Right lobe of liver (tissue), 6 donors: Measurements from ENCODE around the gene DYNC2I2. TPM values are rescaled to one million over a fixed set of nuclear protein-coding genes. Genes with fewer than 3 reads are reported as not detected.

Source experiments
- ATAC-seq, 4 donors: fragments of 200-7000 bp; cut with Tn5 transposase; one replicate each; pipeline ENCODE4 v1.9.1; 2020; ENCODE audit warnings: mild to moderate bottlenecking in 4 of 4, moderate library complexity in 4 of 4
- DNase-seq, 3 donors: peaks; one replicate each; pipeline ENCODE4 v3.0.0-alpha.2; 2020
- H3K27ac ChIP-seq, 3 donors: fragments of 200-600 bp; one replicate each; pipeline ENCODE4 v1.8.0; 2022
- H3K27me3 ChIP-seq, 2 donors: fragments of 200-600 bp; one replicate each; pipeline ENCODE4 v1.8.0; 2022
- H3K36me3 ChIP-seq, 4 donors: fragments of 200-600 bp; sonication (generic) in 1 of 4; one replicate each; pipeline versions ENCODE4 v1.5.1 to v1.8.0; 2017 to 2022; ENCODE audit warnings: control low read depth in 1 of 4
- H3K4me1 ChIP-seq, 4 donors: fragments of 200-600 bp; sonication (generic) in 1 of 4; one replicate each; pipeline versions ENCODE4 v1.5.1 to v1.8.0; 2017 to 2022; ENCODE audit warnings: control low read depth in 1 of 4
- H3K4me3 ChIP-seq, 3 donors: fragments of 200-600 bp; one replicate each; pipeline ENCODE4 v1.8.0; 2022
- H3K9me3 ChIP-seq, 4 donors: fragments of 200-600 bp; sonication (generic) in 1 of 4; one replicate each; pipeline versions ENCODE4 v1.5.1 to v1.8.0; 2017 to 2022; ENCODE audit warnings: control low read depth in 1 of 4
- POLR2A ChIP-seq: fragments of 450-650 bp; IDR thresholded peaks from one replicate; pipeline ENCODE4 v1.6.1; 2017; ENCODE audit warnings: antibody characterized with exemption, mild to moderate bottlenecking
- WGBS: methylation state at CpG from one replicate; pipeline ENCODE4 v1.1.6; 2018; ENCODE audit warnings: low coverage, low lambda C conversion rate; ENCODE audit not compliant: insufficient coverage; ENCODE audit errors: missing lambda C conversion rate; 5-methylcytosine and 5-hydroxymethylcytosine counted together
- intact Hi-C, 2 donors: fragments of 100-400 bp; cut with DNase I; formaldehyde crosslinking; loops; one replicate each; pipeline versions ENCODE4 v1.11.2 to v1.14.1; 2022
- total RNA-seq, 6 experiments: library from RNA; depleted of rRNA in 2 of 6; stranded (reverse); fragments of >200 nt in 2 of 6; fragmentation: NEBNext Ultra II Directional in 3 of 6; extraction: Animal tissue kit (Norgen Biotek cat#: 25700) in 3 of 6; gene quantifications; one replicate each; pipeline versions ENCODE4 v1.1.0 to v1.2.4, GENCODE V29; 2016 to 2023
- TF ChIP-seq, protein P1 (sequence below), 4 donors: fragments of 200-600 bp in 3 of 4; fragments of 450-650 bp in 1 of 4; IDR thresholded peaks; one replicate each; pipeline versions ENCODE4 v1.5.1 to v1.8.0; 2016 to 2022; ENCODE audit warnings: antibody characterized with exemption in 4 of 4, mild to moderate bottlenecking in 2 of 4
- donor health status: DM: no; HTN: yes; CAD: no.
- donor health status: DM: no; HTN: no; CAD: no.
- donor health status: DM: no; HTN: no; CAD: no.
- donor health status: DM: no; HTN: yes; CAD: no.
- donor health status: DM: no; HTN: yes; CAD: no.

DYNC2I2 gene
- total RNA-seq, 6 experiments from 2014 or later: 11.8 to 23.9 (median 18.8) TPM

DNA sequence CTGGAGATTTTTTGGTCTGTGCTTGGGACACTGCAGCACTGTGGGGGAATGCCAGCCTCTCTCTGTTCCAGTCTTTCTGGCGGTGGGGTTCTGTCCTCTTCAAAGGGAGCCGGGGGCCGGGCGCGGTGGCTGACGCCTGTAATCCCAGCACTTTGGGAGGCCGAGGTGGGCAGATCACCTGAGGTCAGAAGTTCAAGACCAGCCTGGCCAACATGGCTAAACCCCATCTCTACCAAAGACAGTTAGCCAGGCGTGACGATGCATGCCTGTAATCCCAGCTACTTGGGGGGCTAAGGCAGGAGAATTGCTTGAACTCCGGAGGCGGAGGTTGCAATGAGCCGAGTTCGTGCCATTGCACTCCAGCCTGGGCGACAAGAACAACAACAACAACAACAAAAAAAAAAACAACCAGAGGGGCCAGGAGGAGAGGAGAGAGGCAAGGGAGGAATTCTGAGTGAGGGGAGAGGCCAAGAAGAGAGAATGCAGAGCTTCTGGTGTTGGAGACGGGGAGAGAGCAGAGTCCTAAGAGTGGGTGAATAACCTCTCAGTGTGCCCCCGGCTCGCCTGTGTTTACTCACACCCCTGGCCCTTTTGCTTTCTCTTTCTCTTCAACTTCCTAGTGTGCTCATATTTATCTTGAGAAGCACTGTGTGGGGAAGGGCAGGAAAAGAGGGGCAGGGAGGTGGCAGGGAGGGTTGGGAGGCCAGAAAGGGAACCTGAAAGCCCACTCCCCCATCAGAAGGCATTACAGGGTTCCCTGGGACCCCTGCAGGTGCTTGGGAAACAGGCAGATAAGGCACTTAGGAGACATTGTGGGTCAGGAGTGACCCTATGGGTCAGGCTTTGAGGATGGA lies 29.2 kb upstream of the DYNC2I2 start:
- TF ChIP-seq POLR2A: no peak
- TF ChIP-seq, protein P1, sequence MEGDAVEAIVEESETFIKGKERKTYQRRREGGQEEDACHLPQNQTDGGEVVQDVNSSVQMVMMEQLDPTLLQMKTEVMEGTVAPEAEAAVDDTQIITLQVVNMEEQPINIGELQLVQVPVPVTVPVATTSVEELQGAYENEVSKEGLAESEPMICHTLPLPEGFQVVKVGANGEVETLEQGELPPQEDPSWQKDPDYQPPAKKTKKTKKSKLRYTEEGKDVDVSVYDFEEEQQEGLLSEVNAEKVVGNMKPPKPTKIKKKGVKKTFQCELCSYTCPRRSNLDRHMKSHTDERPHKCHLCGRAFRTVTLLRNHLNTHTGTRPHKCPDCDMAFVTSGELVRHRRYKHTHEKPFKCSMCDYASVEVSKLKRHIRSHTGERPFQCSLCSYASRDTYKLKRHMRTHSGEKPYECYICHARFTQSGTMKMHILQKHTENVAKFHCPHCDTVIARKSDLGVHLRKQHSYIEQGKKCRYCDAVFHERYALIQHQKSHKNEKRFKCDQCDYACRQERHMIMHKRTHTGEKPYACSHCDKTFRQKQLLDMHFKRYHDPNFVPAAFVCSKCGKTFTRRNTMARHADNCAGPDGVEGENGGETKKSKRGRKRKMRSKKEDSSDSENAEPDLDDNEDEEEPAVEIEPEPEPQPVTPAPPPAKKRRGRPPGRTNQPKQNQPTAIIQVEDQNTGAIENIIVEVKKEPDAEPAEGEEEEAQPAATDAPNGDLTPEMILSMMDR (IDR thresholded peaks at IDR 0.05): no peak
- Histone ChIP-seq H3K4me1 (peaks cover 0 to 27% (median 8%) of the 10 kb centered on the region in 4 donors), H3K36me3 (no peaks in the 10 kb centered on the region), H3K9me3 (no peaks in the 10 kb centered on the region), H3K27me3 (no peaks in the 10 kb centered on the region), H3K4me3 (peak overlapping the region in 2 of 3 donors; percentile 14 to 27), H3K27ac (peak overlapping the region; percentile 85 to 89 (median 88))
- 31% methylated on average over 12 of the region's 17 CpGs for WGBS
- DNase-seq: peak in 2 of 3 donors; percentile 48 to 54
- intact Hi-C loops: no loop called here
- ATAC-seq: peak in 3 of 4 donors; percentile 6 to 38 (median 9)

DNA sequence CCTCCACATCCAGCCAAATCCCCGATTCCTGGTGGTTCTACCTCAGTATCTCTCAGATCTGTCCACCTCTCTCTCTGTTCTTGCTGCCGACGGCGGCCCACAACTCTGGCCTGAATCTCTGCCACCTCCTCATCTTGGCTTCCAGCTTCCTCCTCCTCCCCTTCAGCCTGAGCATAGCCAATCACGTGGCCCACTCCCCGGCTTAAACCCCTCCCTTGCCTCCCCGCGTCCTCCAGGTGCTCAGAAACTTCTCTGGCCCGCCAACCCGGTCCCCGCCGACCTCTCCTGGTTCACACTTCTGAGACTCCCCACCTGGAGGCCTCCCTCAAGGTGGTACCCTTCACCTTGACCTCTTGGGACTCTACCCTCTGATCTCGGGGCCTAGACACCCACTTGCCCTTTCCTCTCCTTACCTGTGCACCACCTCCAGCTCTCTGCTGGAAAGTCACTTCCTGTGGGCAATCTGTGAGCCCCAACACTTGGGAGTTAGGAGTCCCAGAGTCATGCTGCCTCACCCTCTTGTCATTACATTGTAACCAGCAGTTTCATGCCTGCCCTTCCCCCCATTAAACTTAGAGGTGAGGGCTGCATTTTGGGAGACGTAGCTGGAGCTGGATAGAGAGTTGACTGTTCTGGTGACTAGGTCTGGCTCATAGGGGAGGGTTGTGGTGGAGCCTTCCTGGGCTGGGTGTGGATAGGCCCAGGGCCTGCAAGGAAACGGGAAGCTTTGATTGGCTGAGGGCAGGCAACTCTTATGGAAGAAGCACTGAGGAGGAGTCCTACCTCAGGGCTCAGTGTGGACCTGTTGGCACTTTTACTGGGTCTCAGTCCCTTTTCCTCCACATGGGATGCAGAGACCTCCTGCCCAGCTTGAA lies 27.9 kb upstream of the DYNC2I2 start:
- H3K4me3 ChIP-seq: peak overlapping the region; percentile 62 to 74 (median 70)
- TF ChIP-seq, protein P1 (IDR thresholded peaks at IDR 0.05): no peak
- peak; percentile 88 for TF ChIP-seq POLR2A
- WGBS: 3% methylated on average over 13 of the region's 15 CpGs
- H3K4me1 ChIP-seq: peaks cover 0 to 25% (median 7%) of the 10 kb centered on the region in 4 donors
- ATAC-seq (peak; percentile 60 to 73 (median 69)), DNase-seq (peak; percentile 88 to 92 (median 89))
- H3K27me3 ChIP-seq: no peaks in the 10 kb centered on the region
- H3K27ac ChIP-seq: peak overlapping the region; percentile 85 to 89 (median 88)
- no peaks in the 10 kb centered on the region for H3K36me3 ChIP-seq
- intact Hi-C loops: no loop called here
- H3K9me3 ChIP-seq: no peaks in the 10 kb centered on the region

DNA sequence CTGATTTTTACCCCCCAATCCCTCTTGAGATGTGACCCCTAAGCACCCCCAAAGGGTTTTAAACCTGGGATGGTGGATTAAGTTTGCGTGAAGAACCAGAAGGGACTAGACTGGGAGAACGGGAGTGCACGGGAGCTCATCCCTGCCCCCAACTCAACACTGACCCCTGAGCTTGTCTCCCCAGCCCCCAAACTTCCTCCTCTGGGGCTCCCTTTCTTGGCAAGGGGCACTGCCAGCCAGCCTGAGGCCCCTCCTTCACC lies 27.3 kb upstream of the DYNC2I2 start:
- intact Hi-C loops: no loop called here
- peak; percentile 1 to 11 (median 8) for ATAC-seq
- H3K4me1 ChIP-seq: peaks cover 0 to 25% (median 7%) of the 10 kb centered on the region in 4 donors
- WGBS: 0% methylated on average over 3 of the region's 3 CpGs
- peak overlapping the region; percentile 62 to 74 (median 70) for H3K4me3 ChIP-seq
- no peaks in the 10 kb centered on the region for H3K36me3 ChIP-seq
- TF ChIP-seq POLR2A: no peak
- TF ChIP-seq, protein P1 (IDR thresholded peaks at IDR 0.05): no peak
- H3K27ac ChIP-seq: peak overlapping the region; percentile 85 to 89 (median 88)
- no peaks in the 10 kb centered on the region for H3K9me3 ChIP-seq
- no peak for DNase-seq
- H3K27me3 ChIP-seq: no peaks in the 10 kb centered on the region

DNA sequence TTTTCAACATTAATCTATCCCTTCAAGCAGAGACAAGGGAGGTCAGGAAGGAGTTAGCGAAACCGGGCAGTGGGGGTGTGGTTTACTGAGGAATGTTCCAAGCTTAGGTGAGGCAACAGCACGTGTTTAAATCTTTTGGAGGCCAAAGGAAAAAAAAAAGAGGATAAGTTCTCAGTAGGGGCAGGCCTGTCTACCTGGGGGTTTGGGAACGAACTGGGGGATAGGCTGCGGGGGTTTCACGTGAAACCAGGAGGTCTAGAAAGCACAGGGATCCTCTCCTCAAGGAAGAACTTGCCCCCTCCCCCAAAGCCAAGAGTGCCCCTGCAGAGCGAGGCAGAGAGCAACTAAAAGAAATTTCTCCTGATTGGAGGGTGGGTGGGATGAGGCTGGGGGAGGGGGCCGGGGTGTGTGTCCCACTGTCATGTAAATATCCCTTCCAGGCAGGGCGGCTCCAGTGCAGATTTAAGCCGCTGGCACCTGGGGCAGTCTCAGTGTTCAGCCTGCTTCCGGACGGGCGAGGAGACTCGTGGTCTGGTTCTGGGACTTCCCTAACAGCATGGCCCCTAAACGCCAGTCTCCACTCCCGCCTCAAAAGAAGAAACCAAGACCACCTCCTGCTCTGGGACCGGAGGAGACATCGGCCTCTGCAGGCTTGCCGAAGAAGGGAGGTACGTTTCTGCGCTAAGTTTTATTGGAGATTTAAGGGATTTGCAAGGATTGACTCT lies 26.9 kb upstream of the DYNC2I2 start:
- ATAC-seq (peak; percentile 49 to 61 (median 52)), DNase-seq (peak; percentile 67 to 75 (median 71))
- intact Hi-C loops: no loop called here
- no peak for TF ChIP-seq POLR2A
- TF ChIP-seq, protein P1 (IDR thresholded peaks at IDR 0.05): no peak
- Histone ChIP-seq H3K27me3 (no peaks in the 10 kb centered on the region), H3K4me1 (peaks cover 0 to 25% (median 7%) of the 10 kb centered on the region in 4 donors), H3K4me3 (peak overlapping the region; percentile 62 to 74 (median 70)), H3K27ac (peak overlapping the region; percentile 85 to 89 (median 88)), H3K9me3 (no peaks in the 10 kb centered on the region), H3K36me3 (no peaks in the 10 kb centered on the region)
- 2% methylated on average over 17 of the region's 21 CpGs for WGBS
